Right lung (tissue), 5 donors: Measurements from ENCODE around the gene SEZ6L. TPM values are rescaled to one million over a fixed set of nuclear protein-coding genes. Genes with fewer than 3 reads are reported as not detected.

Experiments used
- DNase-seq, 2 donors: peaks; one replicate each; pipeline ENCODE4 v3.0.0-alpha.2; 2013
- polyA plus RNA-seq, 5 donors: library from polyadenylated mRNA; unstranded; fragments of 120-200 nt; gene quantifications; one replicate each; pipeline versions ENCODE4 v1.2.1 to v1.2.3, GENCODE V29; 2013; ENCODE audit warnings: inconsistent platforms in 1 of 5, low replicate concordance in 1 of 5; ENCODE audit not compliant: insufficient read length in 5 of 5, insufficient read depth in 1 of 5

The SEZ6L gene
- polyA plus RNA-seq, 5 donors: 0.50 to 0.84 (median 0.58) TPM

DNA sequence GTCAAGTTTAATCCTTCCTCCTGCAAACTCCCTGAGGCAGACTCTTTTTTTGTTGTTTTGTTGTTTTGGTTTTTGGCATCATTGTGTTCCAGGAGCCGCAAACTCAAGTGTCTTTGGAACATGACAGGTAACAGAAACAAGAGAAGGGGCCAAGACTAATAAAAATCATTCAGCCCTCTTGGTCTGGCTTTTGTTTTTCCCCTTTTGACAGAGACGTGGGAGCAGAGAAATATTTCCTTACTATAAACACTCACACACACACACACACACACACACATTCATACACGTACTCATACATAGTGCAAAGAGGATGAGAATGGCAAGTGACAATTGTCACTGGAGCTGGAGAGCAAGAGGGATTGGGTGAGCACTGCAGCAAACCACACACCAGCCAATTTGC is 249.4 kb downstream of the SEZ6L start:
- no peak for DNase-seq

DNA sequence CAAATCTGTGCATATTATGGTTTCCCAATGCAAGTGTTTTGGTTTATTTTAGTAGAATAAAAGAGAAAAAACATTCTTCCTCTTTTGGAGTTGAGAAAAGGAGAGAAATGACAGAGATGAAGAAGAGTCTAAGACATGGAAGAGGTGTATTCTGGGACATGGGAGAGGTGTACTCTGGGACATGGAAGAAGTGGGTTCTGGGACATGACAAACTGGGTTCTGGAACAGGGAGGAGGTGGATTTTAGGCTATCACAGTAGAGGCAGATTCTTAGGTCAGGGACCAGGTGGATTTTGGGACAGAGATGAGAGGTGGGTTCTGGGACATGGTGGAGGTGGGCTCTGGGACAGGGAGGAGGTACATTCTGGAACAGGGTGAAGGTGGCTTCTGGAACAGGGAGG is 257.7 kb downstream of the SEZ6L start:
- DNase-seq: no peak

DNA sequence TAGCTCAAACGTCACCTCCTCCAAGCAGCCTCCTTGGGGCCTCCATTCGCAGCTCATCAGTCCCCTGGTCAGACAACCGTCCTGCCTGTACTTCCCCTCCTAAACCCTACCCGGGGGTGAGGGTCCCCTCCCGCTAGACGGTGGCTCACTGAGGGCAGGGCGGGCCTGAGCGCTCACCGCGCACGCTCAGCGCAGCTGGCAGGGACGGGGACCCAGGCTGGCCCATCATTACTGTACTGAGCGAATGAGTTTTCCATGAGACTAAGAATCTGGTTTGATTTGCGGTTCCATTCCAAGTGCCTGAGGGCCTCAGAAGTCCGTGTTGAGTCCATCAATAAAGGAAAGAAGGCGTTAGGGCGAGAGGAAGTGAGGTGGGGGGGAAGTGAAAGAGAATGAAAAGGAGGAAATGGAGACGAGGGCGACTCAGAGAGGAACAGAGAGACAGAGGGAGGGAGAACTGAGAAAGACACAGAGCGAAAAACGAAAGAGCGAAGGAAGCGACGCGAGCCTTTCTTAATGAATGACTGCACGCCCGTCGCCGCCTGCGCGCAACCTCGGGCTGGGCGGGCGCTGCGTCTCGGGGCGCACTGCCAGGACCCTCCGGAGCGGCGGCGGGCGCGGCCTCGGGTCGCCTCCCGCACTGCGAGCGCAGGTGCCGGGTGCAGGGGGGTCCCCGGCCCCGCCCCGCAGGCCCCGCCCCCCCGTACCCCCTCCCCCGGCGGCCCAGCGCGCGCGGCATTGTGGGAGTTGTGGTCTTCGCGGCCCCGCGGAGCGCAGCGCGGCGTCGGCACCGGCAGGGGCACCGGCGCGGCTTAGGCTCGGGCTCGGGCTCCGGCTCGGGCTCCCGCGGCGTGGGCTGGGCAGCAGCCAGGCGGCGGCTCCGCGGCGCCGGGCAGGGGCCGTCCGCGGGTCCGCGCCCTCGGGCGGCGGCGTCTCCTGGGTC is 259.5 kb downstream of the SEZ6L start, which contains the start of gene ASPHD2:
Gene ASPHD2, plus strand, starts transcription at position 746 of the 943 bp plus-strand sequence. CDS start 4,356 bp downstream, outside the sequence.
- peak; percentile 33 to 44 for DNase-seq

DNA sequence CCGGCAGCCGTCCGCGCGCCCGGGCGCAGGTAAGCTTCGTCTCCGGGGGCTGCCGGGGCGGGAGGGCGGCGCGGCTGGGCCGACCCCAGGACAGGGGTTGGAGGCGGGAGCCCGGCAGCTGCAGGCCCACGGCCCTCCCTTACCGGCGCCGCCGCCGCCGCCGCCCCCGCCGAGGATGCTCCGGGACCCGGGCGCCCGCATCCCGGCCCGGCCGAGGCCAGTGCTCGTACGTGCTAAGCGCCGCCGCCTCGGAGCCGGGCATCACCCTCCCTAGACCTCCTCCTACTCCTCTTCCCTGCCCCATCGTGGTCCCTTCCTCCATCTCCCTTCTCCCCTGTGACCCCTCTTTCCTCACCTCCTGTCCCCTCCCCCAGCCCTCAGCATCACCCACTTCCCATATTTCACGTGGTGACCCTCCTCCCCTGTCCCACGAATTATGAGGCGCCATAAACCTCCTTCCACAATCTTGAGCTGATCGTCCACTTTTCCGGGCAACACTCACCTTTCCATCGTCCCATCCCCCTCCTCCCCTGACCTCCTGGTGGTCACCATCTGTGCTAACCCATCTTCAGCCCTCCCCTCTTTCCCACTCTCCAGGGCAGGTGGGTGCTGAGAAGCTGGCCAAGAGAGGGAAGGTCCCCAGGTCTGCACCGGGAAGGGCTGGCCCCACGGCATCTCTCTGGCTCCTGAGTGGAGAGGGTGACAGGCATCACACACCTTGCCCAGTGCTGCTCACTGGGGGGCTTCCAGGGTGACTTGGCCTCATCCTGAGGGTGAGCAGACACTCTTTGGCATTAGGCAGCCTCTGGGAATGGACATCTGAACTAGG is 260.4 kb downstream of the SEZ6L start:
- no peak for DNase-seq

DNA sequence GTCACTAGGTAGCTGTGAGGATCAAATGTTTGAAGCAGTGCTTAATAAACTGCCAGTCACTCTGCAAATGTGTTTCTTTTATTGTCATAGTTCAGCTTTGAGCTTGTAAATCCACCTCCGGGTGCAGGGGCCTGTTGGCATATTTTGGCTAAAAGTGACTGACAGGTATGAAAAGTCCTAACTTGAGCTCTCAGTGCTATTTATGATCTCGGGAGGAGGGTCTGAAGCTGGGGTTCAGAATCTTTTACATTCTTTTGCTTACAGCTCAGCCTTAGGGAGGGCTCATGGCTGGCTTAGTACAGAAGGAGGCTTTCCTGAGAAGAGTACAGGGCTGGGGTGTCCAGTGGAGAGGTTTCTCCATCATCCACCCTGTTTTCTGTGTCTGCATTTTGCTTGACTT is 261.3 kb downstream of the SEZ6L start:
- DNase-seq: no peak

DNA sequence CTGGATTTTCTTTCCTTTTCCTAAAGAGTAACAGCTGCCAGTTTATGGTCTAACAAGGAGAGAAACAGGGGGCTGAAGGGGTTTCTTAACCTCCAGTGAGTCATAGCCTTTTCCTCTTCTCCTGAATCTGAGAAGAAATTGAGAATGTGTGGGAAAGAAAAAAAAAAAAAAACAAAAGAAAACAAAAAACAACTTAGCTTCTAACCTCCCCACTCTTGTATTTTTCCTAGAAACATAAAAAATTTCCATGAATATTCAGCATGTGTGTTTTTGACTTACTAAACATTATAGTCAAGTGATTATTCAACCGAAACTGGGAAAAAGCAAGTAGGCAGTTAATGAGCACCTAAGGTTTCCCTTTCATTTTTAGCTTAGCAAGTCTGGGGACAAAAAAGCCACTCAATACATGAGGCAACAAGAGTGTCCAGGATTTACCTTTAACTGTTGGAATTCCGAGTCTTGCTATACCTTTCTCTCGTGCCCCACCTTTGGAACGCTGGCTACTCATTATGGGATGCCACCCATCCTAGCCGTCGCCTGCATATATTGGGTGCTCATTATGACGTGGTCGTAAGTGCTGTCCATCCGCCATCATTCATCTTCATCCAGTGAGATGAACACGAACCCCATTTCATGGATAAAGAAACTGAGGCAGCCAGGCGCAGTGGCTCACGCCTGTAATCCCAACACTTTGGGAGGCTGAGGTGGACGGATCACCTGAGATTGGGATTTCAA is 262.2 kb downstream of the SEZ6L start:
- DNase-seq: no peak

DNA sequence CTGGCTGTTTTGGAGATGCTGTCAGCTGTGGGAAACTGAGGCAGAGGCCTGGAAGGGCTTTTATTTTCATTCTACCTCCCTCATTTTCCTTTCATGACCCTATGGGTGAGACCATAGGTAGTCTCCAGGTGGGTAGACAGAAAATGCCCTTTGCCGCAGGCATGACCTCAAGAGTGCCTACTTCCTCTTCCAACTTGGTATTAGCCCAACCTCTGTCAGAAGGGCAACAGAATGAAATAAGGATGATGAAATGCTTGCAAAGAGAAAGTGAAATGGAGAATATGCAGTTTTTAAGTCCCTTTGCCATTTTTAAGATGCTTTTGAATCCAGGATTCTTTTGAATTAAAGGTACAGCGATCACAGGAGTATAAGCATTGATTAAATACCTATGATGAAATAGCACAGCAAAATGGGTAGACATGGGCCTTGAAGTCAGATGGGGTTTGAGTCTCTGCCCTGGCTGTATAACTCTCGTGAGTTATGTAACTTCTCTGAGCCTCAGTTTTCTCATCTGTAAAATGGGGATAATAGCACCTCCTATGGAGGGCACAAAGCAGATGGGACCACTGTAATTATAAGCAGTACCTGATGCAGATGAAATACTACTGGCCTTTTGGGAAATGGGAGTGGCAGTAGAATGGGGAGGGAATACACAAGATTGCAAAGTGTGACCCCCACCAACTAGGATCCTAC is 263.5 kb downstream of the SEZ6L start:
- no peak for DNase-seq
